NCI-H128 (cell line): ENCODE data around the gene MBNL2.

Experiments
- DNase-seq: peaks from one replicate; lab custom pipeline; 2025; ENCODE audit not compliant: unreplicated experiment; lab: John Stamatoyannopoulos, UW

MBNL2 gene

DNA sequence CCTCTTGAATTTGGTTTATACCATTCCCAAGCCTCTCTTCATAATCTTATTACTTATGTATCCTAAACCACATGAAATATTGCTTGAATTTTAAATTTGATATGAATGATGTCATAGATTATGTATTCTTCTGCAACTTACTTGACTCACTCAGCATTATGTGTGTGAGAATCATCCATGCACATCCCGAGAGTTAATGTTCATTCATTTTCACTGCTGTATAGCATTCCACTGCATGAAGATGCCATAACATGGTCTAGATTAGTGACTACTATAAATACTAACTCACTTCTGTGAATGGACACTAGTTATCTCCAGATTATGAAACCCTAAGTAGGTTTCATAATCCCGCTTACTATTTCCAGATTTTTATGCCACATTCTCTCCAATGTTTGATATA lies 186.8 kb downstream of the MBNL2 start:
- no peak for DNase-seq

GRCh38 chr13:97411984-97412383 lies 189.9 kb downstream of the MBNL2 start:
- no peak for DNase-seq

GRCh38 chr13:97413694-97414093 lies 191.6 kb downstream of the MBNL2 start:
- DNase-seq = no peak

- no peak for DNase-seq
These were observed 192.3 kb downstream of the MBNL2 start for GRCh38 chr13:97414392-97414791.

DNA sequence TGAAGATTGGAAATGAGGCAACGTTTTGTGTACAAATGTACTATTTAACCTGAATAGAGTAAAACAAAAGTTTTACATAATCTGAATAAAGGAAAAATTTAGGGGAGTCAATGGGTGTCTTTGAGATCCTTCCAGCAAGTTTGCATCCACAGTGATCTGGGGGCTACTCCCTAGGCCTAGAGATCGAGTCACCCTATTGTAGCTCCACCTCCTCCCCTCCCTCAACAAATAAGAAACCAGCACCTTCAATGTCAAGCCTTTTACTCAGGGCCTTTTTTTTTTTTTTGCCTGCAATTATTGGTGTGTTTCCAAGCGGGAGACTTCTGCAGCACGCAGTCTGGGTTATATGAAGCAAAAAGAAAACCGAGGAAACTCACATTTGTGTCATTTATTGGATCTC lies 195.6 kb downstream of the MBNL2 start:
- DNase-seq = no peak

DNA sequence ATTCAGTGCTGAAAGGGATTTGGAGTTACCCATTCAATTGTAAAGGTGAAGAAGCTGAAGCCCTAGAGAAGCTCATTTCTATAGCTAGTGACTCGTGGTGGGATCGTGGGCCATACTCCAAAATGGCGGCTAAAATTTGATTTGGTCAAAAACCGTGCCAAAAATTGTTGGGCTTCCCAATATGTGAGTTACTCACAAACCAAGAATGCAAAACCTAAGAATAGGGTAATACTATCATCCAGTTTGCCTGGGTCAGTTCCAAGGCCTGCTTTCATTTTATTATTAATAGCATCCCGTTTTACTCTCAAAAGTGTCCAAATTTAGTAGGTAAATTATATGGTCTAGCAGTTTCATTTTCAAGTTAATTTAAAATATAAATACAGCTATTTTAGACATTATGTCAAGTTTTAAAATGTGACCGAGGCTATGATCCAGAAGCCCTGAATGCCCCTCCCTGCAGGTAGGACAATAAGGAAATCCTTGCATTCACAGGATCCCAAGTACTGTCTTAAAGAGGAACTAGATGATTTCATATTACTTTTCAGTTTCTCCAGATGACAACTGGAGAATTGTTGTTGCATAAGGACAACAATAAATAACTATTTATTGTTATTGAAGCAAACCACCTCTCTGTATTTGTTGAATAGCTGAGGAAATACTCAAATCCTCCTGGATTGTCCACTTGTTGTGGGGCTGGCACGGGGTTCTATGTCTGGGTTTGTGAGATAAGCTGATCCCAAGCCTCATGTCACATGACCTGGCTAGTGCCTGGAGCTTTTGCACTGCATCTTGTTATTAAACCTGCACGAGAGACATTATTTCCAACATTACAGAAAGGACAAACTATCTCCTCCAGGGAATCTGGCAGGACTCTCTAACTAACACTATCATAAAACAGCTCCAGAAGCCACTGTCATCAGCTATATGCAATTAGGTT lies 200.3 kb downstream of the MBNL2 start:
- DNase-seq = no peak

GRCh38 chr13:97423300-97424045 lies 201.3 kb downstream of the MBNL2 start:
- DNase-seq = no peak

DNA sequence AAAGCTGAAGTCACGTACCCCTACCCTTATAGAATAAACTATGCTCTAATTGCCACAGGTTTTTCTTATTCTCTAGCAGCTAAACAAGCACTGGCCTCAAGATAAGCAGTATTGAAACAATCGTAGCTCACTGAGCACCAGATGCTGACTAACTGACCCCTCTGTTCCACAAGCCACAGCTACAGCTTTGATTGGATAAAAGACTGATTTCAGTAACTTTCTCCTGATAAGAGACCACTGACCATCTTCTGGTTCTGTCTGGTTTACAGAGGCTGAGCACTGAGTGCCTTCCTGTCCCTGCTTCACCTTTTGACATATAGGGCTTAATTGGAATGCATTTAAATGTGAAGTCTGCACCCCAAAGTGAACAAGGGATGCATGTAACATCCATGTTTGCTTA lies 203.5 kb downstream of the MBNL2 start:
- no peak for DNase-seq

DNA sequence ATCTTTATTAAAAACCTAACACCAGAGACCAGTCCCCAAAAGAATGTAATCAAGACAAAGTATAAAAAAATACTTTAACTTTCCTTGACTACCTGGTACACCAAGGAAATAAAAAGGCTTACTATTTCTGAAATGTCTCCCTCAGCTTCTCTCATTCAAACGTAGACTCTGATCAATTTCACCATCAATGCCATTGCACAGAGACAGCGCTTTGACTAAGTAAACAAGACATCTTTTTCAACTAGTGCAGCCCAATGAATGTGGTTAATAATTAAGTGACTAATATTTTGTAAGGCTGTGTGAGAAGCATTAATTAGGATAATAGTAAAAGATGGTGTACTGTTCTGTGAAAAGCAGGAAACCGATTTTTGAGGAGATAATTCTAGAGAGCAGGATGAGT lies 204.6 kb downstream of the MBNL2 start:
- DNase-seq = no peak

DNA sequence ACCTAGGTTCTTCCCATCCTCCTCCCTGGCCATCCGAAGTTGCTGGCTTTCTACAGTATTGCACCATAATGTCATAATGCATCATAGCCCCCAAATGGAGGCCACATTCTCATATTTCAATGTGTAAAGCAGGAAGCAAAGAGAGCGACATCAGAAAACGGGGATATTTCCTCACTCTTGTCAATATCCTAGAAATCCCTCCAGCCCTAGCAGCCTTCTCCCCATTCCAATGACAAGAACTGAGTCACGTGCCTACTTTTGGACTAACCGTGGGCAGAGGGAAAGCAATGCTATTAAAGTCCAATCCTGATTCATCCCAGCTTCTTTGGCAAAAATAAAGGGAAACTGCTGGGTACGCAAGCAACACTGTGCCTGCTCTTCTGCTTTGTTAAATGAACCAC lies 207.5 kb downstream of the MBNL2 start:
- DNase-seq = no peak

DNA sequence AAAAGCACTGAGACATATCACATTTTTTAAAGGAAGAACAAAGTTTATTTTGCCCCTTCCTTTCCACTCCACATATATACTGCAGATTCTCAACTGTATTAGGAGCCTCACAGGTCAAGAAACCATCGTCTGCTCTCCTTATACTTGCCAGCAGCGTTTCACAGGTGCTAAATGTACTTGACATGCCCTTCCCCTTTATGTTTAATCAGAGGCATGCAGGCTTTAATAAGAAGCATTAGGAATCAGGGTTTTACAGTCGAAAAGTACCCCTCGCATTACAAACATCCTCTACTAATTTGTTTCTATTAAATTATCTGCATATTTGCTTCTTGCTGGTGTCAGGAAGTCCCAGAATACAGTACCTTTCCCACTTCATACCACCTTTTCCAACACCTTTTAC lies 208.2 kb downstream of the MBNL2 start:
- DNase-seq = no peak

GRCh38 chr13:97431171-97431764 lies 209.1 kb downstream of the MBNL2 start:
- DNase-seq = no peak

DNA sequence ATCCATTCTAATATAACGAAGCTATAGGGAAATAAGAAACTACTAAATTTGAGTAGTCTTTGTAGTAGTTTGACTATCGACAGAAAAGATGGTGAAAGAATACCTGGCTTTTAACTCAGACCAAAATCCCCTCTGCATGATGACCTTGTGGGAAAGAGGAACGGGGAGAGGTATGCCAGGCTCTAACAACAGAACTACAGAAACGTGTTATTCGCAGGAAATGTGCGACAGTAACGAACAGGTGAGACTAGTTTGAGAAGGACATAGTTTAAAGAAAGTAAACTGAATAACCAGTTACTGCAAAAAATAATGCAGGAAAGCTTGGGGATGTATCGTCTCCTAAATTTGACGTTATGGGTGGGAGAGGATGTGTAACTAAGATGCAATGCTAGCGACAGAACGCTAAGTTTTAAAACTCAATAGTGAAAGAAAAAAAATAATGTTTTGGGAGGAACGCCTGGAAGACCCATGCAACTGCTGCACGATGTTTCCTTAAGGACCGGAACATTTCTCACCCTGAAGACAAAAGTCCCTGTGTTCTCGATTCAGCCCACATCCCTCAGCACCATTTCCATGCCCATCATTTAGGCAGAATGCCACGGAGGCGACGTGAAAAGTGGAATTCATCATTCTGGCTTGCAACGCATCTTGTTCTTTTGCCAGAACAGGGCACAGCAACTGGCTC lies 210.2 kb downstream of the MBNL2 start:
- no peak for DNase-seq

DNA sequence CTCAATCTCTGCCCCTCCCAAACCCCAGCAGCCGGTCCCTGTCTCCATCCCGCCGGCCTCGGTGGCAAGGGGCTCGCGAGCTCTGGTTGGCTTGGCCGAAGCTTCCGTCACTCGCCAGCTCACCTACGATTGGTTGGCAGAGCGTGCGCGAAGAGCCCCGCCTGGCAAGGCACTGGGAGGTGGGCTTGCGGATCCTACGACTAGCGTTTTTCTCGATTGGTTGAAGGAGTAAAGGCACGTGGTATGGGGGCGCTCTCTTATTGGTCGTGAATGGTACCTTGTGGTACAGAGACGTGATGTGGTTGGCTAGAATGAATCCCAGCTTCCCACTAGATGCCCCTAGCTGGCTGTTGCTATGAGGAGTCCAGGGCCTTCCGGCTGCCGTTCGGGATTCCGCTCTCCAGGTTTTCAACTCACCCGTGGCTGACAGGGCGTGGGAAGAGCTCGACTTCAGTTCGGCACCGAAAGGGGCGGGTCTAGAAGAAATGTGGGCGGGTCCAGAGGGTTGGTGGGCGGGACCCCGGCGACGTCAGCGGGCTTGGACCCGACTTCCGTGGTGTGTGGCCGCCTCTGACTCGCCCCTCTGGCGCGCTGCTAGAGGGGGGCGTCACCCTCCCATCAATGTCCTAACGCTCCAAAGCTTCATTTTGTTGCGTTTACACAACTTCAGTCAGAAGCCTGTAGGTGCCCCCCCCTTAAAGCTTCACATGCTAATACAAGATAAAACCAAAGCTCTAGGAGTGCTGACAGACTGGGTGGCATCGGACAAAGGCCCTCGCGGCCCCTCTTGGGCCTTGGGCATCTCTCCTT lies 211.0 kb downstream of the MBNL2 start:
- DNase-seq = peak; percentile 98

DNA sequence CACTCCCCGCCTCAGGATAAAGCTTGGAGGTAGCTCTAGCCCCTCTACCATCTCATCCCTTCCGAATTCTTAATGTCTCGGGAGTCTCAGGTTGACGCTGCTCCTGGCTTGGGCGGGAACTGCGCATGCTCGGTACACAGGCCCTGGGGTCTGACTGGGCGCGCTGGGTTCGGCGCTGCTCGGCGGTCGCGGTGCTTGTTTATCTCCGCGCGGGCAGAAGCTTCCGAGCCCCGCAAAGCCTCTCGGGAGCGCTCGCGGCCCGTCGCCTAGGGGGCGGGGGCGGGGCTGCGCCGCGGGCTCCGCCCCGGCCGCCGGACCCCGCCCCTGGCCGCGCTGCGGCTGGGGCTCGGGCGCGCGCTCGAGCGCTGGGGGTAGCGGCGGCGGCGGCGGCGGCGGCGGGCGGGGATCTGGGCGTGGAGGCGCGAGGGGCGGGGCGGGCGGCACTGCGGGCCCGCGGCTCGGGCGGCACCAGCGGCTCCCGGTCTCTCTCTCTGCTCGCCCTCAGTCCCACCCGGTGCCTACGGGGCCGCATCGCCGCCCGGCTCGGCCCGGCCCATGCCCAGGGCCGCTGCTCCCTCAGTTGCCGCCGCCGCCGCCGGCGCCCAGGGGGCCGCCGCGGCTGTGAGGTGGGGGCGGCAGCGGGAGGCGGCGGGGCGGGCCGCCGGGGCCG lies 211.7 kb downstream of the MBNL2 start, which contains the start of gene RAP2A:
TSS of gene RAP2A (plus strand) at position 443 of the 670 bp plus-strand sequence. CDS start 302 bp downstream, outside the sequence.
- peak; percentile 74 for DNase-seq

DNA sequence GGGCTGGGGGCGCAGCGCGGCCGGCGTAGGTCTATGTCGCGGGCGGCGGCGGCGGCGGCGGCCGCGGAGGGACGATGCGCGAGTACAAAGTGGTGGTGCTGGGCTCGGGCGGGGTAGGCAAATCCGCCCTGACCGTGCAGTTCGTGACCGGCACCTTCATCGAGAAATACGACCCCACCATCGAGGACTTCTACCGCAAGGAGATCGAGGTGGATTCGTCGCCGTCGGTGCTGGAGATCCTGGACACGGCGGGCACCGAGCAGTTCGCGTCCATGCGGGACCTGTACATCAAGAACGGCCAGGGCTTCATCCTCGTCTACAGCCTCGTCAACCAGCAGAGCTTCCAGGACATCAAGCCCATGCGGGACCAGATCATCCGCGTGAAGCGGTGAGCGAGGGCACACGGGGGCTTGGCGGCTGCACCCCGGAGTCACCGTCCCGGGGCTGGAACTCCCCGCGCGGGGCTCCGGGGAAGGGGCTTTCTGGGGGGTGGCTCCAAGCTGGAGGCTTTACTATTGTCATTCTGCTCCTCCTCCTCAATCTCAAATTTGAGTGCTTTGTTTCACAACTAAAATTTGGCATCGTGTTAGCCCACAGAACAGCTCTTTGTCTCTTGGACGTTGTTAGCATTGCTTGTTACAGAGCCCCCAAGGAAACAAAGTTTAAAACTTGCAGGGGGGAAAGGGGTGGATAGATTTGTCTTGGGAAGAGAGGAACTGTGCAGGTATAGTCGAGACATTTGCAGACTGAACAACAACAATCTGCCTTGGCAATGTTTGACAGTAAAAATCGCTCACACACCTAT lies 212.5 kb downstream of the MBNL2 start:
- no peak for DNase-seq

- no peak for DNase-seq
These were observed 213.2 kb downstream of the MBNL2 start for GRCh38 chr13:97435323-97435722.

DNA sequence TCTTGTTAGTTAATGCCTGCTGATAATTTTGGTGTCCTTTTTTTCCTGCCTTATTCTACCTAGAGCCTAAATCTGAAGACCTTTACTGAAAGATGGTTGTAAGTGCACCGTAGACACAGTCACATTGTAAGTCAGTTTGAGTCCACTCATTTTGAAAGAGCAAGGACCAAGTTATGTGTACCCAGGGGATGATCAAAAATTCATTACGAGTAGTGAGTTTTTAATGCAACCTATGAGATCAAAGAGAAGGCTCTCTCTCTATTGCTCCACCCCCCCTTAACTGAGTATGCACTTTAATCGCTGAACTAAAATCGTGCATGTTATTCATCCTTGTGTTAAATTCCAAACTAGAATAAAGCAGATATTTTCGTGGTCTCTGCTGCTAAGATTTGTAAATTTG lies 213.7 kb downstream of the MBNL2 start:
- no peak for DNase-seq

DNA sequence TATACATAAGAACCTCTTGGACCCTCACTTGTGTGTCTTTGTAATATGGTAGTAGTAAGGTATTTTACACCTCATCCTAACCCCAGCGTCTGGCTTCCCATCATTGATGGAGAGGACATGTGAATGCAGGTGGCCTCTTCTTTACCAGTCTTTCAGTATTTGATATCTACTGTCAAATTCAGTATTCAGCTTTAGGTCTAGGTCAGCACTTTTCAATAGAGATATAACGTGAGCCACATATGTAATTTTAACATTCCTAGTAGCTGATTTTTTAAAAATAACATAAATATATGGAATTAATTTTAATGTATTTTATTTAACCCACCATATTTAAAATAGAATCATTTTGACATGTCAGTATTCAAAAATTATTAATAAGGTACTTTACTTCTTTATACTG lies 214.7 kb downstream of the MBNL2 start:
- no peak for DNase-seq
